ENCODE results near the gene GOLPH3. TPM values are rescaled to one million over a fixed set of nuclear protein-coding genes. Genes with fewer than 3 reads are reported as not detected.
"Not testable (repeated sequence)": the region's sequence is repeated elsewhere in the genome, so short reads cannot be mapped to it uniquely, and the experiment has no call there.

The GOLPH3 gene
- total RNA-seq, 1 donor from 2014 or later, result 105 TPM

DNA sequence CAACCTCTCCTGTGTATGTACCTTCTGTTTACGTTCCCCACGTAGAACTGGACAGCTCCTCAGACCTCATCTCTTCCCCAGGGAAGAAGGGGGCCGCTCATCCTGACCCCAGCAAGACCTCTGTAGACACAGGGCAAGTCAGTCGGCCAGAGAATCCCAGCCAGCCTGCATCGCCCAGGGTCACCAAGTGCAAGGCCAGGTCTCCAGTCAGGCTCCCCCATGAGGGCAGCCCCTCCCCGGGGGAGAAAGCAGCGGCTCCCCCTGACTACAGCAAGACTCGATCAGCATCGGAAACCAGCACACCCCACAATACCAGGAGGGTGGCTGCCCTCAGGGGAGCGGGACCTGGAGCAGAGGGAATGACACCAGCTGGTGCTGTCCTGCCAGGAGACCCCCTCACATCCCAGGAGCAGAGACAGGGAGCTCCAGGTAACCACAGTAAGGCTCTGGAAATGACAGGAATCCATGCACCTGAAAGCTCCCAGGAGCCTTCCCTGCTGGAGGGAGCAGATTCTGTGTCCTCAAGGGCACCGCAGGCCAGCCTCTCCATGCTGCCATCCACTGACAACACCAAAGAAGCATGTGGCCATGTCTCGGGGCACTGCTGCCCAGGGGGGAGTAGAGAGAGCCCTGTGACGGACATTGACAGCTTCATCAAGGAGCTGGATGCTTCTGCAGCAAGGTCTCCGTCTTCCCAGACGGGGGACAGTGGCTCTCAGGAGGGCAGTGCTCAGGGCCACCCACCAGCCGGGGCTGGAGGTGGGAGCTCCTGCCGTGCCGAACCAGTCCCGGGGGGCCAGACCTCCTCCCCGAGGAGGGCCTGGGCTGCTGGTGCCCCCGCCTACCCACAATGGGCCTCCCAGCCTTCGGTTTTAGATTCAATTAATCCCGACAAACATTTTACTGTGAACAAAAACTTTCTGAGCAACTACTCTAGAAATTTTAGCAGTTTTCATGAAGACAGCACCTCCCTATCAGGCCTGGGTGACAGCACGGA lies 86.7 kb downstream of the GOLPH3 start:
- Mint-ChIP-seq H3K9me3 (ENCODE audit: unreplicated experiment) (no peaks in the 10 kb centered on the region), H3K36me3 (ENCODE audit: low read depth, unreplicated experiment) (peaks cover 39% of the 10 kb centered on the region), H3K27ac (ENCODE audit: unreplicated experiment) (no peak overlapping the region), H3K27me3 (ENCODE audit: unreplicated experiment) (peaks cover 13% of the 10 kb centered on the region), H3K4me3 (ENCODE audit: unreplicated experiment) (peak overlapping the region; percentile 42), H3K4me1 (ENCODE audit: unreplicated experiment) (no peaks in the 10 kb centered on the region)
- no peak for DNase-seq (ENCODE audit: low spot score)
- TF ChIP-seq, protein P1, sequence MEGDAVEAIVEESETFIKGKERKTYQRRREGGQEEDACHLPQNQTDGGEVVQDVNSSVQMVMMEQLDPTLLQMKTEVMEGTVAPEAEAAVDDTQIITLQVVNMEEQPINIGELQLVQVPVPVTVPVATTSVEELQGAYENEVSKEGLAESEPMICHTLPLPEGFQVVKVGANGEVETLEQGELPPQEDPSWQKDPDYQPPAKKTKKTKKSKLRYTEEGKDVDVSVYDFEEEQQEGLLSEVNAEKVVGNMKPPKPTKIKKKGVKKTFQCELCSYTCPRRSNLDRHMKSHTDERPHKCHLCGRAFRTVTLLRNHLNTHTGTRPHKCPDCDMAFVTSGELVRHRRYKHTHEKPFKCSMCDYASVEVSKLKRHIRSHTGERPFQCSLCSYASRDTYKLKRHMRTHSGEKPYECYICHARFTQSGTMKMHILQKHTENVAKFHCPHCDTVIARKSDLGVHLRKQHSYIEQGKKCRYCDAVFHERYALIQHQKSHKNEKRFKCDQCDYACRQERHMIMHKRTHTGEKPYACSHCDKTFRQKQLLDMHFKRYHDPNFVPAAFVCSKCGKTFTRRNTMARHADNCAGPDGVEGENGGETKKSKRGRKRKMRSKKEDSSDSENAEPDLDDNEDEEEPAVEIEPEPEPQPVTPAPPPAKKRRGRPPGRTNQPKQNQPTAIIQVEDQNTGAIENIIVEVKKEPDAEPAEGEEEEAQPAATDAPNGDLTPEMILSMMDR (IDR thresholded peaks at IDR 0.05; ENCODE audit: unreplicated experiment), result no peak

GRCh38 chr5:32083981-32084430 lies 90.1 kb downstream of the GOLPH3 start:
- Mint-ChIP-seq H3K9me3 (ENCODE audit: unreplicated experiment) (no peaks in the 10 kb centered on the region), H3K27ac (ENCODE audit: unreplicated experiment) (no peak overlapping the region), H3K4me3 (ENCODE audit: unreplicated experiment) (no peak overlapping the region), H3K4me1 (ENCODE audit: unreplicated experiment) (no peaks in the 10 kb centered on the region), H3K36me3 (ENCODE audit: low read depth, unreplicated experiment) (peaks cover 33% of the 10 kb centered on the region), H3K27me3 (ENCODE audit: unreplicated experiment) (peaks cover 12% of the 10 kb centered on the region)
- no peak for DNase-seq (ENCODE audit: low spot score)
- TF ChIP-seq, protein P1 (IDR thresholded peaks at IDR 0.05; ENCODE audit: unreplicated experiment), result no peak

DNA sequence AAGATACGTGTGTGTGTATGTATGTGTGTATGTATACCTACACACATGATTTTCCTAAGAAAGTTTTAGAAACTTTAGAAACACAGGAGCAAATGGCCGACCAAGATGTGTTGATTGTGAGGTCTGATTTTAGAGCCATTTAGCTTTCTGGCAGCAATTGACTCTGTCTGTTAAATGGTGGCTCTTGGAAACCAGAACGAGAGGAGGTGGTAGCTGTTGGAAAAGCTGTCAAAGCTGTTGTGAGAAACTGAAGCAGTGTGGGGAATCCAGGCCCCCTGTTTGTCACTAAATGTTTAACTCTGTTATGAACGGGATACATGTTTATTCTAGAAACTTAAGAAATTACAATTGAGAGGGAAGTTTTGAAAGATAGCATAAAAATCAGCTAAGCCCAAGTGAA lies 91.4 kb downstream of the GOLPH3 start:
- Mint-ChIP-seq H3K4me1 (ENCODE audit: unreplicated experiment) (no peaks in the 10 kb centered on the region), H3K36me3 (ENCODE audit: low read depth, unreplicated experiment) (peaks cover 27% of the 10 kb centered on the region), H3K27me3 (ENCODE audit: unreplicated experiment) (peaks cover 4% of the 10 kb centered on the region), H3K4me3 (ENCODE audit: unreplicated experiment) (no peak overlapping the region), H3K27ac (ENCODE audit: unreplicated experiment) (no peak overlapping the region), H3K9me3 (ENCODE audit: unreplicated experiment) (no peaks in the 10 kb centered on the region)
- DNase-seq (ENCODE audit: low spot score), result no peak
- TF ChIP-seq, protein P1 (IDR thresholded peaks at IDR 0.05; ENCODE audit: unreplicated experiment), result no peak

DNA sequence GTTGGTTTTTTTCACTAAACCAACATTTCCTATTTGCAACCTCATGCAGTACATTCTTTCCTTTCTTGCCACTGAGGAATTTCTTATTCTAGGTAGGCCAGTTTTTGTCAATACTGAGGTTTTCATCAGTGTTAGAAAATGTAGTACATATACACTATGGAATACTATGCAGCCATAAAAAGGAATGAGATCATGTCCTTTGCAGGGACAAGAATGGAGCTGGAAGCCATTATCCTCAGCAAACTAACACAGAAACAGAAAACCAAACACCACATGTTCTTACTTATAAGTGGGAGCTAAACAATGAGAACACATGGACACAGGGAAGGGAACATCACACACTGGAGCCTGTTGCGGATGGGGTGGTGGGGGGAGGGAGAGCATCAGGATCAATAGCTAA lies 93.6 kb downstream of the GOLPH3 start:
- H3K4me1 Mint-ChIP-seq (ENCODE audit: unreplicated experiment); DNase-seq (ENCODE audit: low spot score); H3K9me3 Mint-ChIP-seq (ENCODE audit: unreplicated experiment); H3K27ac Mint-ChIP-seq (ENCODE audit: unreplicated experiment); H3K27me3 Mint-ChIP-seq (ENCODE audit: unreplicated experiment): not testable (repeated sequence)
- peak overlapping the region; percentile 47 for H3K4me3 Mint-ChIP-seq (ENCODE audit: unreplicated experiment)
- H3K36me3 Mint-ChIP-seq (ENCODE audit: low read depth, unreplicated experiment), result peaks cover 29% of the 10 kb centered on the region

DNA sequence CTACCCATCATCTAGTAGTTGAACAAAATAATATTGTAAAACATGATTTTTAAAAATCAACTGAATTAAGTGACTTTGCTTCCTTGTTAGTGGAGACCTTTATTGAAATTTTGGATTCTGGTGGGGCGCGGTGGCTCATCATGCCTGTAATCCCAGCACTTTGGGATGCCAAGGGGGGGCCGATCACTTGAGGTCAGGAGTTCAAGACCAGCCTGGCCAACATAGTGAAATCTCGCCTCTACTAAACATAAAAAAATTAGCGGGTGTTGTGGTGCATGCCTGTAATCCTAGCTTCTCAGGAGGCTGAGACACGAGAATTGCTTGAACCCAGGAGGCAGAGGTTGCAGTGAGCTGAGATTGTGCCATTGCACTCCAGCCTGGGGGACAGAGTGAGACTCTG lies 95.3 kb downstream of the GOLPH3 start:
- not testable (repeated sequence) for H3K9me3 Mint-ChIP-seq (ENCODE audit: unreplicated experiment); H3K27ac Mint-ChIP-seq (ENCODE audit: unreplicated experiment); H3K27me3 Mint-ChIP-seq (ENCODE audit: unreplicated experiment); DNase-seq (ENCODE audit: low spot score); H3K4me1 Mint-ChIP-seq (ENCODE audit: unreplicated experiment); H3K4me3 Mint-ChIP-seq (ENCODE audit: unreplicated experiment)
- H3K36me3 Mint-ChIP-seq (ENCODE audit: low read depth, unreplicated experiment), result peaks cover 35% of the 10 kb centered on the region

Measured in endothelial cell (in vitro differentiated cells).